ENCODE results near the gene CCDC174. TPM values are rescaled to one million over a fixed set of nuclear protein-coding genes. Genes with fewer than 3 reads are reported as not detected.

The CCDC174 gene
- total RNA-seq, 1 donor from 2014 or later, result 5.8 TPM

DNA sequence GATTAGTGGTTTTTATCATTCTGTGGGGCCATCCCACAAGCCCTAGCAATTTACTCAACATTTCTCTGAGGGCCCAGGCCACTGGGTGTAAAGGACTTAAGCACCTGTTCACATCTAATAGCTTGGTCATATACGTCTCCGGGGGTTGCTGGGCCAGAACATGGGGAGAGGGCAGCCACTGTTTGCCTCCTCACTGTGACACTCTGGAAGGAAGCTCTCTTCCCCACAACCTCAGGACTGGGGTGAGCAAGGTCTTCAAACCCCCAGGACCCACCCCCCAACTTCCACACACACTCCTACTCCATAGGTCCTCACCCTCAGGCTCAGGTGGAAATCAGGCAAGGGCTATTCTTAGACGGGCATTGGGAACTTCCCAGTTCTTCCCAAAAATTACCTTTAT is 52.2 kb downstream of the CCDC174 start:
- Histone ChIP-seq H3K4me3 (ENCODE audit: low read depth, low read length) (no peak overlapping the region), H3K27me3 (ENCODE audit: control insufficient read depth, insufficient read depth, low read length) (no peaks in the 10 kb centered on the region), H3K36me3 (ENCODE audit: control insufficient read depth, insufficient read depth, low read length) (no peaks in the 10 kb centered on the region)
- TF ChIP-seq, protein P1, sequence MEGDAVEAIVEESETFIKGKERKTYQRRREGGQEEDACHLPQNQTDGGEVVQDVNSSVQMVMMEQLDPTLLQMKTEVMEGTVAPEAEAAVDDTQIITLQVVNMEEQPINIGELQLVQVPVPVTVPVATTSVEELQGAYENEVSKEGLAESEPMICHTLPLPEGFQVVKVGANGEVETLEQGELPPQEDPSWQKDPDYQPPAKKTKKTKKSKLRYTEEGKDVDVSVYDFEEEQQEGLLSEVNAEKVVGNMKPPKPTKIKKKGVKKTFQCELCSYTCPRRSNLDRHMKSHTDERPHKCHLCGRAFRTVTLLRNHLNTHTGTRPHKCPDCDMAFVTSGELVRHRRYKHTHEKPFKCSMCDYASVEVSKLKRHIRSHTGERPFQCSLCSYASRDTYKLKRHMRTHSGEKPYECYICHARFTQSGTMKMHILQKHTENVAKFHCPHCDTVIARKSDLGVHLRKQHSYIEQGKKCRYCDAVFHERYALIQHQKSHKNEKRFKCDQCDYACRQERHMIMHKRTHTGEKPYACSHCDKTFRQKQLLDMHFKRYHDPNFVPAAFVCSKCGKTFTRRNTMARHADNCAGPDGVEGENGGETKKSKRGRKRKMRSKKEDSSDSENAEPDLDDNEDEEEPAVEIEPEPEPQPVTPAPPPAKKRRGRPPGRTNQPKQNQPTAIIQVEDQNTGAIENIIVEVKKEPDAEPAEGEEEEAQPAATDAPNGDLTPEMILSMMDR (IDR thresholded peaks at IDR 0.05; ENCODE audit: insufficient read depth, low read length, severe bottlenecking), result no peak
- DNase-seq (ENCODE audit: low read depth) (no peak), FAIRE-seq (no peak)

DNA sequence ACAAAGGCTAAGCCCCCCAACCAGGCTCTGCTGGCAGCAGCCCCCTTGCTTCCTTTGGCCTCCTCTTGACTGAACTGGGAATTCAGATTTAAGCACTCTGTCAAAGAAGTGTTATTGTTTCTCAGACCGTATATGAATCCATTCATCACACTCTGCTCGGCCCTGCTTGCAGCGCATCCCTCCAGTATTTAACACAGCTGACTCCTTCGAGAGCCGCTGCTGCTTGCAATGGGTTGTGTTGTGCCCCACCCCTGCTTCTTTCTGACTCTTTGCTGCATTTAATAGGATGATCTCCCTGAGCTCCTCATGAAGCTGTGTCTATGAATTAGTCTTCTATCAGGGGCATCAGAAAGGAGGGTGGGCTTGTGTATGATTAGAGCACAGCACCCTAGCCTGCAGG is 54.5 kb downstream of the CCDC174 start:
- Histone ChIP-seq H3K4me3 (ENCODE audit: low read depth, low read length) (no peak overlapping the region), H3K36me3 (ENCODE audit: control insufficient read depth, insufficient read depth, low read length) (no peaks in the 10 kb centered on the region), H3K27me3 (ENCODE audit: control insufficient read depth, insufficient read depth, low read length) (no peaks in the 10 kb centered on the region)
- TF ChIP-seq, protein P1 (IDR thresholded peaks at IDR 0.05; ENCODE audit: insufficient read depth, low read length, severe bottlenecking), result no peak
- FAIRE-seq, result no peak
- no peak for DNase-seq (ENCODE audit: low read depth)

DNA sequence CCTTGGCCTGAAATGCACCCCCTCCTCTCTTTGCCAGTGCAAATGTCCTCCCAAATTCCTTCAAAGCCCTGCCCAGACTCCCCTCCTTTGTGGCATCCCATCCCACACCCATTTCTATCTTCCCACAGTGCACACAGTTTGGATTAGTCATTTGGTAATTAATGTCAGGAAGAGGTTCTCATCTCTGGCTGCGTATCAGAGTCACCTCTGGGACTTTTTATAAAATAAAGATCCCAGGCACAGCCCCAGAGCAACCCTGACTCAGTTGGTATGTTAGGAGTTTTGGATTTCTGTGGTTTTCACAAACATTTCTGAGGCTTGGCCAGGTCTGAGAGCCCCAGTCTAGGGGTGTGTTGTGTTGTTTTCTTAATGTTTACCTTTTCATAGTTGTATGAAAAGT is 65.0 kb downstream of the CCDC174 start:
- DNase-seq (ENCODE audit: low read depth) (no peak), FAIRE-seq (no peak)
- TF ChIP-seq, protein P1 (IDR thresholded peaks at IDR 0.05; ENCODE audit: insufficient read depth, low read length, severe bottlenecking), result no peak
- Histone ChIP-seq H3K4me3 (ENCODE audit: low read depth, low read length) (no peak overlapping the region), H3K27me3 (ENCODE audit: control insufficient read depth, insufficient read depth, low read length) (no peaks in the 10 kb centered on the region), H3K36me3 (ENCODE audit: control insufficient read depth, insufficient read depth, low read length) (no peaks in the 10 kb centered on the region)

DNA sequence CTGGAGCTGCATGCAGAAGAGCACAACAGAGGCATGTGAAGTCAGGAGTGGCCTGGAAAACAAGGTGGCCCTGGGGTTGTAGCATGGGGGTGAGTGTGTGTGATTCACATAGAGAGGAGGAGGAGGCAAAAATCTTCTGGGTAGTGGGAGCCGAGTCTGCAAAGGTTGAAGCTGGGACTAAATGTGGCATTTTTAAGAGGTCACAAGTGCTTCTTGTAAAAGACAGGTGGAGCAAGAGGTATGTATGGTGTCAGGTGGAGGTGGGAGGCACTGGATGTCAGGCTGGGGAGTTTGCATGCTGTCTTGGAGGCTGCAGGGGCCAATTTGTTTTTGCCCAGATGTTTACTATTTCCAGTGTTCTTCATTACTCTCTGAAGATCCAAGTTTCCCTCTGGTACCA is 65.7 kb downstream of the CCDC174 start:
- TF ChIP-seq, protein P1 (IDR thresholded peaks at IDR 0.05; ENCODE audit: insufficient read depth, low read length, severe bottlenecking), result no peak
- FAIRE-seq, result no peak
- Histone ChIP-seq H3K36me3 (ENCODE audit: control insufficient read depth, insufficient read depth, low read length) (no peaks in the 10 kb centered on the region), H3K27me3 (ENCODE audit: control insufficient read depth, insufficient read depth, low read length) (no peaks in the 10 kb centered on the region), H3K4me3 (ENCODE audit: low read depth, low read length) (no peak overlapping the region)
- no peak for DNase-seq (ENCODE audit: low read depth)

DNA sequence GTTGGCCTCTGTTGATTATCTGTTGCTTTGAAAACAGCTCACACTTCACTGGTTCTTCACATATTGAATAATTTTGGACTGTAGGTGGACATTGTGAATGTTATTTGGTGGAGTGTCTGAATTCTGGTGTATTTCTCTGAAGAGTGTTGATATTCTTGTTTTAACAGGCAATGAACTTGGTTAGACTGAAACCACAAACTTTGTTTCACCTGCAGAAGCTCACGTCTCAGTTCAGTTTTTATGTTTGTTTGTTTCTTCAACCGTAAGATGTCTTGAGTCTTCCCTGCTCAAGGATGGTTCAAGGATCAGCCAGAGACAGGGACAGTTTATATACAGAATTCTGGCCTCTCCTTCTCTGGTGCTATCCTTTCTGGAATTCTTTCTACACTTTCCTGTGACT is 67.0 kb downstream of the CCDC174 start:
- TF ChIP-seq, protein P1 (IDR thresholded peaks at IDR 0.05; ENCODE audit: insufficient read depth, low read length, severe bottlenecking), result no peak
- H3K4me3 ChIP-seq (ENCODE audit: low read depth, low read length), result no peak overlapping the region
- DNase-seq (ENCODE audit: low read depth) (no peak), FAIRE-seq (no peak)
- no peaks in the 10 kb centered on the region for H3K27me3 ChIP-seq (ENCODE audit: control insufficient read depth, insufficient read depth, low read length)
- no peaks in the 10 kb centered on the region for H3K36me3 ChIP-seq (ENCODE audit: control insufficient read depth, insufficient read depth, low read length)

DNA sequence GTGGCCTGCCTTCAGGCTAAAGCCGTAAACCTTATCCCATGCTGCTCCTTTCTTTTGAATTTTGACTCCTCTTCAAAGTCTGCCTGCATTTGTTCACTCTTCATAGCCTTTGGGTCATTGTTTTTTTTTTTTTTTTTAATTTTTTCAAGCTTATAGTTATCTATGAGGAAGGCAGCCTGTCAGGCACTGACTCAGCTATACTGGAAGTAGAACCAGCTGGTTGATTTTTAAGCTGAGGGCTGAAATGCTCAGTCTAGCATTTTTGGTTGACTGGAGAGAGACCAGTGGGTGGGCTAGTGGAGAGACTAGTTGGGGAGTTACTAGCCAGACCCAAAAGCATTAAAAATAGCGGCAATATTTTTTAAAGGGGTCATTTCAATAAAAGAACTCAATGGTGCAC is 67.4 kb downstream of the CCDC174 start:
- H3K27me3 ChIP-seq (ENCODE audit: control insufficient read depth, insufficient read depth, low read length), result no peaks in the 10 kb centered on the region
- no peak for FAIRE-seq
- H3K36me3 ChIP-seq (ENCODE audit: control insufficient read depth, insufficient read depth, low read length), result no peaks in the 10 kb centered on the region
- TF ChIP-seq, protein P1 (IDR thresholded peaks at IDR 0.05; ENCODE audit: insufficient read depth, low read length, severe bottlenecking), result no peak
- DNase-seq (ENCODE audit: low read depth), result no peak
- H3K4me3 ChIP-seq (ENCODE audit: low read depth, low read length), result no peak overlapping the region
